K562 (cell line): ENCODE results near the gene DENND4C. TPM values are rescaled to one million over a fixed set of nuclear protein-coding genes. Genes with fewer than 3 reads are reported as not detected.
"Not testable (repeated sequence)": the region's sequence is repeated elsewhere in the genome, so short reads cannot be mapped to it uniquely, and the experiment has no call there.

ENCODE experiments used
- ATAC-seq: fragments of 200-7000 bp; cut with Tn5 transposase; 3 replicates; pipeline ENCODE4 v1.9.1; 2020; ENCODE audit warnings: moderate library complexity
- BruUV-seq: library from RNA; stranded (reverse); fragments of 400-500 nt; replicated peaks from 2 replicates; lab custom pipeline; 2021; lab: Mats Ljungman, UMichigan
- CTCF ChIA-PET: fragments of 300-600 bp; formaldehyde crosslinking; extraction: SDS; loops from one replicate; lab custom pipeline; 2021; ENCODE audit warnings: low intra/inter-chr PET ratio; lab: Yijun Ruan, JAX
- POLR2A ChIA-PET: fragments of 300-600, 350-650 bp; sonication (Branson Sonifier 250); formaldehyde crosslinking; extraction: SDS; loops from one replicate; lab custom pipeline; 2021; ENCODE audit warnings: antibody characterized with exemption, inconsistent platforms; lab: Yijun Ruan, JAX
- DNase-seq, 4 experiments: peaks; one replicate each; pipeline versions ENCODE4 v3.0.0 to v3.0.0-alpha.2; 2011 to 2018; ENCODE audit warnings: low spot score in 3 of 4, mixed read lengths in 3 of 4; ENCODE audit errors: extremely low read depth in 1 of 4
- FAIRE-seq: peaks from 2 replicates; lab custom pipeline; 2011; peaks lifted over from hg19 to GRCh38; lab: Jason Lieb, UNC
- H2AFZ ChIP-seq: 2 replicates; pipeline ENCODE4 v1.6.0; 2011; ENCODE audit warnings: low read depth, low read length, control low read depth, inconsistent platforms
- H3K27ac ChIP-seq: fragments of 200-600 bp; 3 replicates; pipeline ENCODE4 v1.8.0; 2011; ENCODE audit warnings: low read depth, mild to moderate bottlenecking, control low read depth, inconsistent platforms, low read length, moderate library complexity, mixed read lengths; ENCODE audit errors: extremely low read depth
- H3K27me3 ChIP-seq, 2 experiments: fragments of 300-600 bp in 1 of 2; 2 replicates in 1 of 2; 3 replicates in 1 of 2; pipeline versions ENCODE4 v1.6.0 to v1.8.0; 2011; ENCODE audit warnings: inconsistent platforms in 2 of 2, low read length in 2 of 2, mild to moderate bottlenecking in 1 of 2, mixed read lengths in 1 of 2, moderate library complexity in 1 of 2; ENCODE audit not compliant: control insufficient read depth in 2 of 2, insufficient read depth in 2 of 2
- H3K36me3 ChIP-seq: fragments of 300-600 bp; 3 replicates; pipeline ENCODE4 v1.8.0; 2011; ENCODE audit warnings: mild to moderate bottlenecking, low read length, inconsistent platforms; ENCODE audit not compliant: control insufficient read depth, insufficient read depth
- H3K4me1 ChIP-seq, 2 experiments: fragments of 200-600 bp in 1 of 2; replicated peaks in 1 of 2; 2 replicates in 1 of 2; 3 replicates in 1 of 2; pipeline versions ENCODE4 v1.5.1 to v1.8.0; 2011; ENCODE audit warnings: inconsistent platforms in 2 of 2, low read length in 2 of 2, mild to moderate bottlenecking in 1 of 2, mixed read lengths in 1 of 2, moderate library complexity in 1 of 2; ENCODE audit not compliant: control insufficient read depth in 2 of 2, insufficient read depth in 2 of 2
- H3K4me2 ChIP-seq: 2 replicates; pipeline ENCODE4 v1.6.1; 2011; ENCODE audit warnings: low read length, control low read depth, inconsistent platforms, mixed read lengths; ENCODE audit not compliant: insufficient read depth
- H3K4me3 ChIP-seq: fragments of 200-600 bp; sonication (generic), shearing (Covaris generic); 2 replicates; pipeline ENCODE4 v1.5.1; 2016; ENCODE audit warnings: control low read depth, inconsistent platforms
- H3K79me2 ChIP-seq: fragments of 200-600 bp; 3 replicates; pipeline ENCODE4 v1.8.0; 2011; ENCODE audit warnings: low read length, inconsistent platforms; ENCODE audit not compliant: control insufficient read depth, insufficient read depth
- H3K9ac ChIP-seq, 2 experiments: 2 replicates each; pipeline versions ENCODE4 v1.6.0 to v1.6.1; 2011; ENCODE audit warnings: low read depth in 2 of 2, low read length in 2 of 2, control low read depth in 1 of 2, inconsistent platforms in 1 of 2, mild to moderate bottlenecking in 1 of 2, mixed read lengths in 1 of 2; ENCODE audit not compliant: insufficient read depth in 1 of 2
- H3K9me1 ChIP-seq: one replicate; pipeline ENCODE4 v1.6.0; 2011; ENCODE audit warnings: inconsistent platforms, mild to moderate bottlenecking, low read length, moderate library complexity; ENCODE audit not compliant: control insufficient read depth, insufficient read depth
- H3K9me3 ChIP-seq: replicated peaks from 2 replicates; pipeline ENCODE4 v1.5.1; 2011; ENCODE audit warnings: low read depth, low read length, inconsistent platforms; ENCODE audit not compliant: control insufficient read depth, insufficient read depth
- H4K20me1 ChIP-seq: replicated peaks from 2 replicates; pipeline ENCODE4 v1.6.1; 2011; ENCODE audit warnings: low read length, inconsistent platforms, mixed read lengths; ENCODE audit not compliant: control insufficient read depth, insufficient read depth
- ZBTB40 ChIP-seq, 2 experiments: fragments of 450-650 bp in 1 of 2; sonication (generic) in 1 of 2; formaldehyde crosslinking in 1 of 2; IDR thresholded peaks; 2 replicates each; pipeline versions ENCODE4 v1.7.1 to v1.9.0; 2016 to 2022; ENCODE audit warnings: inconsistent platforms in 1 of 2, mild to moderate bottlenecking in 1 of 2, missing genetic modification reagents in 1 of 2
- WGBS: fragments of 100-300 bp; shearing (Covaris generic); methylation state at CpG from one replicate; pipeline ENCODE4 v1.1.6; 2016; ENCODE audit warnings: low coverage, mixed read lengths; ENCODE audit not compliant: insufficient coverage; ENCODE audit errors: missing lambda C conversion rate; 5-methylcytosine and 5-hydroxymethylcytosine counted together
- in situ Hi-C: fragments of 300-500 bp; cut with MboI; formaldehyde crosslinking; loops from 4 replicates; pipeline ENCODE4 v1.15.0; 2018; ENCODE audit warnings: inconsistent platforms, mixed read lengths
- intact Hi-C: fragments of 100-400 bp; cut with micrococcal nuclease; formaldehyde crosslinking; loops from 2 replicates; pipeline ENCODE4 v1.14.2; 2022
- polyA plus RNA-seq, 8 experiments: library from polyadenylated mRNA; depleted of rRNA in 4 of 8; stranded (reverse) in 5 of 8; unstranded in 3 of 8; fragments of >200 nt; fragmentation: Nextera tagmentation in 2 of 8; fragmentation: Illumina TruSeq in 1 of 8; extraction: Ambion mirVana in 2 of 8; extraction: Trizol in 1 of 8; gene quantifications; 2 replicates each; pipeline versions ENCODE4 v1.2.1 to v1.2.3, GENCODE V29; 2011 to 2014; ENCODE audit warnings: inconsistent platforms in 1 of 8, missing spikeins in 1 of 8
- total RNA-seq, 7 experiments: library from RNA; depleted of rRNA in 6 of 7; stranded (reverse); fragments of >200 nt in 6 of 7; fragmentation: Illumina TruSeq in 2 of 7; extraction: Trizol in 2 of 7; gene quantifications; 2 replicates each; pipeline versions ENCODE4 v1.2.1 to v1.2.3, GENCODE V29; 2011 to 2021; ENCODE audit warnings: low replicate concordance in 1 of 7

The DENND4C gene
- total and polyA plus RNA-seq, 9 of the 15 experiments (the other 6 are each of a cell fraction or from before 2014, with no cell fraction given) = 4.8 to 31.8 (median 13.9) TPM

- FAIRE-seq; H3K9me3 ChIP-seq; CTCF ChIA-PET; H3K4me1 ChIP-seq; H2AFZ ChIP-seq; H3K27me3 ChIP-seq; H3K27ac ChIP-seq; DNase-seq; H3K9me1 ChIP-seq; H3K9ac ChIP-seq; H3K4me2 ChIP-seq; BruUV-seq; H3K4me3 ChIP-seq; intact Hi-C loops; ATAC-seq; H3K36me3 ChIP-seq; H4K20me1 ChIP-seq; in situ Hi-C loops; TF ChIP-seq ZBTB40 (CRISPR knock-in tag; IDR thresholded peaks at IDR 0.05): not testable (repeated sequence)
- H3K79me2 ChIP-seq = peaks cover 60% of the 10 kb centered on the region
- TF ChIP-seq ZBTB40 (IDR thresholded peaks at IDR 0.05) = peak; percentile 60; the same call in 1 of the 2 replicates
- POLR2A ChIA-PET = interaction anchor here (2.2 kb wide), 1 partner anchor 10 kb away, joined by 8 read pairs; no protein-coding TSS in a partner anchor
- WGBS = 72% methylated on average over 3 of the region's 5 CpGs
Observed at GRCh38 chr9:19251622-19252021, 21.1 kb downstream of the DENND4C start.
